NCI-H1694 treated with DMSO at 0.1 percent for 48 hours (cell line): ENCODE results near the gene DGKZ.

ENCODE experiments used
- DNase-seq: peaks from one replicate; lab custom pipeline; 2025; lab: John Stamatoyannopoulos, UW

DGKZ gene

GRCh38 chr11:46345881-46346484, 1.3 kb upstream of the DGKZ start:
- DNase-seq: no peak

- no peak for DNase-seq
Measured at GRCh38 chr11:46347637-46348311, 511 bp downstream of the DGKZ start.

GRCh38 chr11:46348566-46349401, 1.5 kb downstream of the DGKZ start:
- DNase-seq: no peak

- DNase-seq: no peak
Measured at GRCh38 chr11:46350695-46351094, 3.4 kb downstream of the DGKZ start.

- no peak for DNase-seq
Measured at GRCh38 chr11:46351148-46351547, 3.9 kb downstream of the DGKZ start.

- DNase-seq: no peak
Measured at GRCh38 chr11:46351606-46352005, 4.3 kb downstream of the DGKZ start.

GRCh38 chr11:46352063-46352841, 5.0 kb downstream of the DGKZ start:
- peak; percentile 31 for DNase-seq

GRCh38 chr11:46353698-46354097, 6.4 kb downstream of the DGKZ start:
- DNase-seq: no peak

GRCh38 chr11:46356924-46357482, 9.7 kb downstream of the DGKZ start:
- no peak for DNase-seq

GRCh38 chr11:46357483-46357936, 10.2 kb downstream of the DGKZ start:
- DNase-seq: no peak

GRCh38 chr11:46359953-46360352, 12.7 kb downstream of the DGKZ start:
- DNase-seq: no peak

GRCh38 chr11:46360878-46361277, 13.6 kb downstream of the DGKZ start:
- DNase-seq: no peak

GRCh38 chr11:46361283-46362155, 14.3 kb downstream of the DGKZ start:
- peak; percentile 37 for DNase-seq

GRCh38 chr11:46362156-46363030, 15.1 kb downstream of the DGKZ start:
- no peak for DNase-seq

GRCh38 chr11:46363031-46363407, 15.8 kb downstream of the DGKZ start:
- DNase-seq: no peak

GRCh38 chr11:46363455-46364005, 16.3 kb downstream of the DGKZ start:
- no peak for DNase-seq

- DNase-seq: no peak
Measured at GRCh38 chr11:46364056-46364455, 16.8 kb downstream of the DGKZ start.

GRCh38 chr11:46364791-46365190, 17.5 kb downstream of the DGKZ start:
- no peak for DNase-seq

GRCh38 chr11:46366260-46366659, 19.0 kb downstream of the DGKZ start:
- no peak for DNase-seq
